ENCODE results near the gene CROT.

GRCh38 chr7:87337331-87337730 lies 8.1 kb upstream of the CROT start:
- no peak for TF ChIP-seq CTCF (IDR thresholded peaks at IDR 0.05; ENCODE audit: low read length)
- TF ChIP-seq EZH2 (IDR thresholded peaks at IDR 0.05; ENCODE audit: borderline replicate concordance, low read length): no peak

All from OCI-LY1 (cell line).